A549 (cell line): ENCODE data around the gene CERS3. TPM values are rescaled to one million over a fixed set of nuclear protein-coding genes. Genes with fewer than 3 reads are reported as not detected.

ENCODE experiments used
- ATAC-seq, 2 experiments: fragments of 200-7000 bp in 1 of 2; fragments of >200 bp in 1 of 2; cut with Nextera tagmentation in 1 of 2; cut with Tn5 transposase in 1 of 2; 3 replicates each; pipeline versions ENCODE4 v1.8.0 to v1.9.1; 2018 to 2020; ENCODE audit warnings: mild to moderate bottlenecking in 1 of 2, moderate library complexity in 1 of 2
- CTCF ChIA-PET: fragments of 300-600 bp; sonication (Branson Sonifier 250); formaldehyde crosslinking; extraction: SDS; loops from one replicate; lab custom pipeline; 2021; ENCODE audit warnings: antibody characterized with exemption, inconsistent platforms; lab: Yijun Ruan, JAX
- POLR2A ChIA-PET: fragments of 350-600 bp; formaldehyde crosslinking; extraction: SDS; loops from one replicate; lab custom pipeline; 2021; ENCODE audit warnings: antibody characterized with exemption, inconsistent platforms; lab: Yijun Ruan, JAX
- DNase-seq, 2 experiments: peaks; one replicate each; pipeline versions ENCODE4 v3.0.0 to v3.0.0-alpha.2; 2011 to 2016; ENCODE audit warnings: low read depth in 1 of 2, low spot score in 1 of 2
- FAIRE-seq: peaks from 2 replicates; lab custom pipeline; 2011; peaks lifted over from hg19 to GRCh38; lab: Jason Lieb, UNC
- H3K27ac ChIP-seq, 2 experiments: fragments of >200 bp; sonication (Bioruptor Twin); formaldehyde crosslinking; 3 replicates each; pipeline ENCODE4 v1.5.1; 2016 to 2017
- H3K4me1 ChIP-seq: fragments of >200 bp; sonication (Bioruptor Twin); formaldehyde crosslinking; 3 replicates; pipeline ENCODE4 v1.6.1; 2016
- H3K4me2 ChIP-seq: fragments of >200 bp; sonication (Bioruptor Twin); formaldehyde crosslinking; 3 replicates; pipeline ENCODE4 v1.6.1; 2016
- H3K4me3 ChIP-seq: fragments of >200 bp; sonication (Bioruptor Twin); formaldehyde crosslinking; 3 replicates; pipeline ENCODE4 v1.5.1; 2016
- H3K9me3 ChIP-seq: fragments of >200 bp; sonication (Bioruptor Twin); formaldehyde crosslinking; 3 replicates; pipeline ENCODE4 v1.6.1; 2016
- ATOH8 ChIP-seq: fragments of 250-450 bp; sonication (Bioruptor Pico); IDR thresholded peaks from 2 replicates; pipeline ENCODE4 v1.5.0; 2020; ENCODE audit warnings: low read depth, mild to moderate bottlenecking, moderate library complexity
- BHLHE40 ChIP-seq: IDR thresholded peaks from 2 replicates; pipeline ENCODE4 v1.6.1; 2012; ENCODE audit warnings: low read depth, low read length, inconsistent platforms
- CBX8 ChIP-seq: fragments of 200-600 bp; sonication (generic); IDR thresholded peaks from 2 replicates; pipeline ENCODE4 v1.6.1; 2016
- CHD2 ChIP-seq: fragments of 150-350 bp; IDR thresholded peaks from 2 replicates; pipeline ENCODE4 v1.6.1; 2014; ENCODE audit warnings: low read length; ENCODE audit not compliant: partially characterized antibody
- CTCF ChIP-seq: fragments of >200 bp; sonication (Bioruptor Twin); formaldehyde crosslinking; IDR thresholded peaks from 3 replicates; pipeline ENCODE4 v1.5.1; 2016
- E2F6 ChIP-seq: IDR thresholded peaks from 2 replicates; pipeline ENCODE4 v1.6.1; 2012; ENCODE audit warnings: low read depth, borderline replicate concordance
- EHF ChIP-seq: fragments of 250-450 bp; sonication (Bioruptor Pico); IDR thresholded peaks from 2 replicates; pipeline ENCODE4 v1.5.0; 2020; ENCODE audit warnings: mild to moderate bottlenecking
- FOSB ChIP-seq: fragments of 250-450 bp; sonication (Bioruptor Pico); IDR thresholded peaks from 2 replicates; pipeline ENCODE4 v1.5.0; 2020; ENCODE audit warnings: mild to moderate bottlenecking, moderate library complexity
- FOXS1 ChIP-seq: fragments of 250-450 bp; sonication (Bioruptor Pico); IDR thresholded peaks from 2 replicates; pipeline ENCODE4 v1.5.0; 2020; ENCODE audit warnings: mild to moderate bottlenecking, moderate library complexity
- GATA3 ChIP-seq: IDR thresholded peaks from 2 replicates; pipeline ENCODE4 v1.6.1; 2012; ENCODE audit warnings: borderline replicate concordance
- HES2 ChIP-seq: fragments of >200 bp; sonication (Bioruptor Twin); formaldehyde crosslinking; IDR thresholded peaks from 2 replicates; pipeline ENCODE4 v1.6.1; 2016
- HOXA7 ChIP-seq: fragments of 250-450 bp; sonication (Bioruptor Pico); IDR thresholded peaks from 2 replicates; pipeline ENCODE4 v1.5.0; 2020; ENCODE audit warnings: mild to moderate bottlenecking, moderate library complexity
- HOXB13 ChIP-seq: fragments of 250-450 bp; sonication (Bioruptor Pico); IDR thresholded peaks from 2 replicates; pipeline ENCODE4 v1.5.0; 2020; ENCODE audit warnings: low read depth, mild to moderate bottlenecking, moderate library complexity
- JUNB ChIP-seq: fragments of >200 bp; sonication (Bioruptor Twin); formaldehyde crosslinking; IDR thresholded peaks from 2 replicates; pipeline ENCODE4 v1.6.1; 2016
- KDM1A ChIP-seq: fragments of 200-600 bp; sonication (generic); IDR thresholded peaks from 2 replicates; pipeline ENCODE4 v1.6.1; 2016; ENCODE audit warnings: low read depth, mild to moderate bottlenecking
- KDM5A ChIP-seq: fragments of 200-600 bp; sonication (generic); IDR thresholded peaks from 2 replicates; pipeline ENCODE4 v1.6.1; 2016; ENCODE audit warnings: antibody characterized with exemption, mild to moderate bottlenecking
- MAX ChIP-seq: IDR thresholded peaks from 2 replicates; pipeline ENCODE4 v1.6.1; 2012
- MAZ ChIP-seq: fragments of 150-350 bp; IDR thresholded peaks from 2 replicates; pipeline ENCODE4 v1.6.1; 2014; ENCODE audit warnings: antibody characterized with exemption, low read depth, low read length, borderline replicate concordance
- NFE2L2 ChIP-seq: fragments of 150-350 bp; conservative IDR thresholded peaks from 2 replicates; pipeline ENCODE4 v1.6.1; 2014; ENCODE audit warnings: low read length
- PHF8 ChIP-seq: fragments of 200-600 bp; sonication (generic); IDR thresholded peaks from 2 replicates; pipeline ENCODE4 v1.6.1; 2016; ENCODE audit warnings: low read depth, mild to moderate bottlenecking, antibody characterized with exemption, moderate library complexity, borderline replicate concordance
- POLR2A ChIP-seq: IDR thresholded peaks from 2 replicates; pipeline ENCODE4 v1.6.1; 2012; ENCODE audit warnings: mild to moderate bottlenecking, low read length
- RAD21 ChIP-seq, 2 experiments: fragments of >200 bp in 1 of 2; sonication (Bioruptor Twin) in 1 of 2; formaldehyde crosslinking in 1 of 2; IDR thresholded peaks in 1 of 2; conservative IDR thresholded peaks in 1 of 2; 2 replicates in 1 of 2; 3 replicates in 1 of 2; pipeline ENCODE4 v1.6.1; 2012 to 2018; ENCODE audit warnings: inconsistent platforms in 1 of 2
- RARB ChIP-seq: fragments of 250-450 bp; sonication (Bioruptor Pico); IDR thresholded peaks from 2 replicates; pipeline ENCODE4 v1.8.0; 2021; ENCODE audit warnings: mild to moderate bottlenecking, moderate library complexity
- RNF2 ChIP-seq: fragments of 200-600 bp; sonication (generic); IDR thresholded peaks from 2 replicates; pipeline ENCODE4 v1.6.1; 2016; ENCODE audit warnings: low read depth, mild to moderate bottlenecking, antibody characterized with exemption, moderate library complexity, borderline replicate concordance
- SMC3 ChIP-seq: fragments of >200 bp; sonication (Bioruptor Twin); formaldehyde crosslinking; IDR thresholded peaks from 3 replicates; pipeline ENCODE4 v1.6.1; 2018; ENCODE audit warnings: inconsistent platforms
- SREBF2 ChIP-seq: fragments of 450-650 bp; IDR thresholded peaks from 2 replicates; pipeline ENCODE4 v1.6.1; 2014; ENCODE audit warnings: mild to moderate bottlenecking, moderate library complexity
- TFCP2L1 ChIP-seq: fragments of 250-450 bp; sonication (Bioruptor Pico); IDR thresholded peaks from 2 replicates; pipeline ENCODE4 v1.5.0; 2021; ENCODE audit warnings: mild to moderate bottlenecking
- TP53 ChIP-seq: fragments of 250-450 bp; sonication (Bioruptor Pico); IDR thresholded peaks from 2 replicates; pipeline ENCODE4 v1.5.0; 2021; ENCODE audit warnings: mild to moderate bottlenecking, moderate library complexity
- ZC3H11A ChIP-seq: fragments of 450-650 bp; IDR thresholded peaks from 2 replicates; pipeline ENCODE4 v1.6.1; 2014; ENCODE audit warnings: antibody characterized with exemption, mild to moderate bottlenecking
- ZNF302 ChIP-seq: fragments of 250-450 bp; sonication (Bioruptor Pico); IDR thresholded peaks from 2 replicates; pipeline ENCODE4 v1.9.0; 2021; ENCODE audit warnings: inconsistent platforms, mild to moderate bottlenecking, moderate library complexity
- ZSCAN20 ChIP-seq: fragments of 250-450 bp; sonication (Bioruptor Pico); IDR thresholded peaks from 2 replicates; pipeline ENCODE4 v1.8.0; 2022; ENCODE audit warnings: mild to moderate bottlenecking, moderate library complexity
- WGBS: methylation state at CpG from one replicate; pipeline ENCODE4 v1.1.6; 2017; ENCODE audit errors: missing lambda C conversion rate; 5-methylcytosine and 5-hydroxymethylcytosine counted together
- polyA plus RNA-seq, 4 experiments: library from polyadenylated mRNA; depleted of rRNA in 3 of 4; stranded (reverse); fragments of >200 nt; fragmentation: RNase III in 1 of 4; extraction: RNeasy Plus Mini Kit Qiagen cat#74134 plus additional on column Dnase treatment in 1 of 4; gene quantifications; 2 replicates in 3 of 4; 3 replicates in 1 of 4; pipeline ENCODE4 v1.2.3, GENCODE V29; 2011 to 2017
- TF ChIP-seq, protein P1 (sequence below): fragments of 250-450 bp; sonication (Bioruptor Pico); IDR thresholded peaks from 2 replicates; pipeline ENCODE4 v1.5.0; 2021; ENCODE audit warnings: mild to moderate bottlenecking, moderate library complexity, borderline replicate concordance

CERS3 gene
- polyA plus RNA-seq, 2 of the 4 experiments (the other 2 are of a cell fraction): not detected

DNA sequence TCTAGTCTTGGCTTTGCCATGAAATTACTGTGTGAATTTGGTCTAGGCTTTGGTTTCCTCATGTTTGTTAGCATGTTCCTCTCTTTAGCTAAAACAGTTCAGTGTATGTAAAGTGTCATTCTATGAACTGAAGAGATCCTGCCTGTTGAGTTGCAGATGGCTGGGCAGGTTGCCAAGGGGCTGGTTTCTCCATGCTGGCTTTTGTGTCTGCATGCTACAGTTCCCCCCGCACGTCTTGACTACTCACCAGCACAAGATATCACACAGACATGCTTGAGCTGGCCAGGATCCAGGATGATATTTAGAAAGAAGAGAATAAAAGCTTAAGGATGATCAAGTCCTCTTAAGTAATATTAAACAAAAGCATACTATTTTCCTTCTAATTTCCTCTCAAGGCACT lies 90.2 kb downstream of the CERS3 start (continued):
- TF ChIP-seq RNF2: no peak
- TF ChIP-seq KDM5A: no peak
- no peak for TF ChIP-seq GATA3
- TF ChIP-seq SMC3: no peak
- no peak for TF ChIP-seq FOXS1 (CRISPR knock-in tag)
- TF ChIP-seq ZSCAN20 (CRISPR knock-in tag): no peak
- TF ChIP-seq NFE2L2: no peak
- TF ChIP-seq, all 56 proteins: peak for 0

- WGBS: 11% methylated on average over 3 of the region's 3 CpGs
- no peak overlapping the region for H3K4me3 ChIP-seq
- no peak for ATAC-seq
- POLR2A ChIA-PET: no interaction called here
- no peak overlapping the region for H3K27ac ChIP-seq
- CTCF ChIA-PET: interaction anchor here (1.2 to 2.3 kb wide), 2 partner anchors 87 to 135 kb away, joined by 5 to 7 read pairs; no protein-coding TSS in a partner anchor
- no peak overlapping the region for H3K4me2 ChIP-seq
- no peaks in the 10 kb centered on the region for H3K4me1 ChIP-seq
- FAIRE-seq: no peak
- no peaks in the 10 kb centered on the region for H3K9me3 ChIP-seq
- TF ChIP-seq RNF2 (no peak), MAZ (no peak), RARB (CRISPR knock-in tag) (no peak), HOXB13 (CRISPR knock-in tag) (no peak), PHF8 (no peak), JUNB (no peak), SMC3 (no peak), BHLHE40 (no peak), FOSB (CRISPR knock-in tag) (no peak), CTCF (no peak), CHD2 (no peak), TFCP2L1 (CRISPR knock-in tag) (no peak), NFE2L2 (no peak), GATA3 (no peak), E2F6 (no peak), KDM1A (no peak), ZNF302 (CRISPR knock-in tag) (no peak), EHF (no peak)
- TF ChIP-seq, protein P1, sequence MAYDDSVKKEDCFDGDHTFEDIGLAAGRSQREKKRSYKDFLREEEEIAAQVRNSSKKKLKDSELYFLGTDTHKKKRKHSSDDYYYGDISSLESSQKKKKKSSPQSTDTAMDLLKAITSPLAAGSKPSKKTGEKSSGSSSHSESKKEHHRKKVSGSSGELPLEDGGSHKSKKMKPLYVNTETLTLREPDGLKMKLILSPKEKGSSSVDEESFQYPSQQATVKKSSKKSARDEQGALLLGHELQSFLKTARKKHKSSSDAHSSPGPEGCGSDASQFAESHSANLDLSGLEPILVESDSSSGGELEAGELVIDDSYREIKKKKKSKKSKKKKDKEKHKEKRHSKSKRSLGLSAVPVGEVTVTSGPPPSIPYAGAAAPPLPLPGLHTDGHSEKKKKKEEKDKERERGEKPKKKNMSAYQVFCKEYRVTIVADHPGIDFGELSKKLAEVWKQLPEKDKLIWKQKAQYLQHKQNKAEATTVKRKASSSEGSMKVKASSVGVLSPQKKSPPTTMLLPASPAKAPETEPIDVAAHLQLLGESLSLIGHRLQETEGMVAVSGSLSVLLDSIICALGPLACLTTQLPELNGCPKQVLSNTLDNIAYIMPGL (CRISPR knock-in tag): no peak
- DNase-seq: no peak
These were observed 91.5 kb downstream of the CERS3 start for GRCh38 chr15:100437261-100437660.

GRCh38 chr15:100434561-100434960 lies 94.2 kb downstream of the CERS3 start:
- TF ChIP-seq POLR2A (no peak), E2F6 (no peak), SREBF2 (no peak), TP53 (CRISPR knock-in tag) (no peak), HOXA7 (CRISPR knock-in tag) (no peak), MAX (no peak), TFCP2L1 (CRISPR knock-in tag) (no peak), ZSCAN20 (CRISPR knock-in tag) (no peak), HES2 (no peak), ZC3H11A (no peak), CBX8 (no peak), ATOH8 (no peak), SMC3 (no peak), RAD21 (conservative IDR thresholded peaks at IDR 0.05 in 1 of 2, IDR thresholded peaks at IDR 0.05 in 1 of 2) (no peak), EHF (no peak)
- H3K27ac ChIP-seq: no peak overlapping the region
- no peaks in the 10 kb centered on the region for H3K4me1 ChIP-seq
- FAIRE-seq: no peak
- ChIA-PET CTCF (interaction anchor here (1.3 to 2.1 kb wide), 2 partner anchors 20 to 85 kb away, joined by 4 to 8 read pairs; no protein-coding TSS in a partner anchor), POLR2A (no interaction called here)
- DNase-seq: no peak
- 31% methylated on average over 6 of the region's 6 CpGs for WGBS
- no peak for ATAC-seq
- H3K4me2 ChIP-seq: no peak overlapping the region
- H3K9me3 ChIP-seq: no peaks in the 10 kb centered on the region
- no peak overlapping the region for H3K4me3 ChIP-seq
